ENCODE measurements around the gene SH3BP2.

Gene SH3BP2

DNA sequence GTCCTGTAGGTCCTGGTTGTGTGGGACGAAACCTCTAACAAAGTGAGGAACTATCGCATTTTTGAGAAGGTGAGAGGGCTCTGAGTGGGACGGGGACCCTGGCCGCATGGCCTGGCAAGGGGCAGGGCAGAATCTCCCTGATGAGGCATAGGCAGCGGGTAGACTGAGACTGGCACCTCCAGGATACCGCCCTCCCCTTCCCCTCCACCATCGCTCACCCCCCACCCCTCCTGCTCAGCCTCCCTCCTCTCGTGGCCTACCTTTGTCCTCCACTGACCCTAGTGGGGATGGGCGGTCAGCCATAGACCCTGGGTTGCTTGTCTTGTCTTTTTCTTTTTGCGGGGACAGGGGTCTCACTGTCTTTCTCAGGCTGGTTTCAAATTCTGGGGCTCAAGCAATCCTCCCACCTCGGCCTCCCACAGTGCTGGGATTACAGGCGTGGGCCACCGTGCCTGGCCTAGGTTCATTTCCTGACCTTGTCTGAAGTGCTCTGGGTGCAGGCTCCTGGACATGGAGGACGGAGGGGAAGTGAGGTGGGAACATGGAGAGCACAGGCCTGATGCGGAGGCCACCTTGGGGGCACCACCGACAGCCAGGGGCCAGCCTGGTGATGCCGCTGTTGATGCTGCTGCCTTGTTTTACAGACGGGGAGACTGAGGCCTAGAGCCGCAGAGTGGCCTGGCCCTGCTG lies 40.2 kb downstream of the SH3BP2 start:
- no peak overlapping the region for H3K4me3 ChIP-seq (ENCODE audit: low read depth, low read length)
- no peak for DNase-seq (ENCODE audit: low read depth)
- TF ChIP-seq CTCF (IDR thresholded peaks at IDR 0.05; ENCODE audit: low read depth, low read length, missing control alignments), result no peak

DNA sequence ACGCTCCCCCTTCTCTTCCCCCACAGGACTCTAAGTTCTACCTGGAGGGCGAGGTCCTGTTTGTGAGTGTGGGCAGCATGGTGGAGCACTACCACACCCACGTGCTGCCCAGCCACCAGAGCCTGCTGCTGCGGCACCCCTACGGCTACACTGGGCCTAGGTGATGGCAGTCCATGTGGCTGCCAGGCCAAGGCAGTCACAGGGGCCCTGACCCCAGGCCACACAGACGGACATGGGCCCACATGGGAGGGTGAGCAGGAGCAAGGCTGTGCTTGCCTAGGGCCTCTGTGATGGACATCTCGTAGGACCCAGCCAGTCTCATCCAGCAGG lies 40.8 kb downstream of the SH3BP2 start:
- no peak for DNase-seq (ENCODE audit: low read depth)
- H3K4me3 ChIP-seq (ENCODE audit: low read depth, low read length), result no peak overlapping the region
- TF ChIP-seq CTCF (IDR thresholded peaks at IDR 0.05; ENCODE audit: low read depth, low read length, missing control alignments), result no peak

- DNase-seq (ENCODE audit: low read depth), result no peak
- TF ChIP-seq CTCF (IDR thresholded peaks at IDR 0.05; ENCODE audit: low read depth, low read length, missing control alignments), result no peak
- no peak overlapping the region for H3K4me3 ChIP-seq (ENCODE audit: low read depth, low read length)
Measured at GRCh38 chr4:2834001-2834921, 41.4 kb downstream of the SH3BP2 start.

DNA sequence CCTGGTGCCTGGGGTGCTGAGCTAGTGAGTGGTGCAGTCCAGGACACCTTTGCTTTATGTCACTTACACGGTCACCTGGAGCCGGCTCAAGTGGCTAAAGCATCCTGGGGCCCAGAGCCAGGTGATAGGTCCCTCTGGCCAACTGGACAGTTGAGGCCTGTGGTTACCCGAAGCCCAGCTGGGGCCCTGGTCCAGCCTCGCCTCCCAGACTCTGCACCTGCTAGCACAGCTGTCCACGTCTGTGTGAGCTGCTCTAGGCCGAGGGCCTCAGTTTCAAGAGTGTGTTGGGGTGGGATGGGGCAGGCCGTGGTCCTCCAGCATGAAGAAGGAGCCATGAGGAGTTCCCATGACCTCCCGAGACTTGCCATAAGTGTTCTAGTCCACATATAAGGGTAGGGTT lies 43.1 kb downstream of the SH3BP2 start:
- TF ChIP-seq CTCF (IDR thresholded peaks at IDR 0.05; ENCODE audit: low read depth, low read length, missing control alignments), result no peak
- no peak overlapping the region for H3K4me3 ChIP-seq (ENCODE audit: low read depth, low read length)
- DNase-seq (ENCODE audit: low read depth), result no peak

DNA sequence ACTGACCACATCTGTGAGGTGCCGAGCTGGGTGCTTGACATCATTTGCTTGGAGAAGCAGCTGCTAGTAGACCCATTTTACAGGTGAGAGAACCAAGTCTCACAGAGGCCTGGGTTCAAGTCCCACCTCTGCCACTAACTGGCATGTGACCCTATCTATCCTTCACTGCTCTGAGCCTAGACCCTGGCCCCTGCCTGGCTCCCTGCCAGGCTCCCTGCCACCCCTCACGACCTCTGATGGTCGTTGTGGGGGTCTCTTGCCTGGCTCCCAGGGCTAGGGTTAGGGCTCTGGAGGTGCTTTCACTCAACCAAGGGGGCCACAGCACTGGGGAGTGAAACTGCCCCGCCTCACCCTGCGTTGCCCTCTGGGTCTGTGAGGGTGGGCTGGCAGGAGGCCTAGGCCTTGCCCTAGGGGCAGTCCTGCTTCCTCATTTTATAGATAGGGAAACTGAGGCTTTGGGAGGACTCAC lies 43.5 kb downstream of the SH3BP2 start:
- H3K4me3 ChIP-seq (ENCODE audit: low read depth, low read length), result no peak overlapping the region
- no peak for DNase-seq (ENCODE audit: low read depth)
- TF ChIP-seq CTCF (IDR thresholded peaks at IDR 0.05; ENCODE audit: low read depth, low read length, missing control alignments), result no peak

DNA sequence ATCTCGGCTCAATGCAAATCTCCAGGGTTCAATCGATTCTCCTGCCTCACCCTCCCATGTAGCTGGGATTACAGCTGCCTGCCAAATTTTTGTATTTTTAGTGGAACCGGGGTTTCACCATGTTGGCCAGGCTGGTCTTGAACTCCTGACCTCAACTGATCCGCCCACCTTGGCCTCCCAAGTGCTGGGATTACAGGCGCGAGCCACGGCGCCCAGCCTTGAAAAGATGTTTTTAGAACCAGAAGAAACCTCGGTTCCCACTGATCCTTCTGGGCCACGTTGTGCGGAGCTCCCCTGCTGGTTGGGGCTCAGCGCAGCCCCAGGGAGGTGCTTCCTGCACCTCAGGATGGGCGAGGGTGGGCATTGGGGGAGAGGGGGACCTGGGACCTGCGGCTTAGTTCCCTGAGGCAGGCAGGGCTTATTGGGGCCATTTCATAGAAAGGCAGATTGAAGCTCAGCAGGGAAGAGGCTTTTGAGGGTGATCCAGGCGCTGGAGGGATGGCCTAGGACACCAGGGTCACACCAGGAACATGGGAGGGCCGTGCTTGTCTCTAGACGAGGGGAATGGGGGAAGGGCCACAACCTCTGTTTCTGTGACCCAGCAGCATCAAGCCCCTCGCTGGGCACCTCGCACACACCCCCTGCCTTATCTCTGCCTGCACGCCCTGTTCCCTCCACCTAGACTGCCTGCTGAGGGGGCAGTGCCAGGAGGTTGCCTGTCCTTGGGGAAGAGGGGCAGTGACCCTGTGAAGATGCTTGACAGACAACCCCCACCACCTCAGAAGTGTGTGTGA lies 44.4 kb downstream of the SH3BP2 start:
- no peak for DNase-seq (ENCODE audit: low read depth)
- H3K4me3 ChIP-seq (ENCODE audit: low read depth, low read length), result no peak overlapping the region
- no peak for TF ChIP-seq CTCF (IDR thresholded peaks at IDR 0.05; ENCODE audit: low read depth, low read length, missing control alignments)
